B cell (primary cell): ENCODE results near the gene CEBPB. TPM values are rescaled to one million over a fixed set of nuclear protein-coding genes. Genes with fewer than 3 reads are reported as not detected.

Experiments used
- ATAC-seq: fragments of 200-7000 bp; cut with Tn5 transposase; one replicate; pipeline ENCODE4 v1.10.0; 2021; ENCODE audit warnings: low read depth, mild to moderate bottlenecking, moderate number of reproducible peaks, moderate library complexity
- CTCF ChIA-PET: fragments of 350-600 bp; sonication (Branson Sonifier 250); formaldehyde crosslinking; loops from one replicate; lab custom pipeline; 2021; ENCODE audit warnings: antibody characterized with exemption, inconsistent platforms; lab: Charles Lee
- POLR2A ChIA-PET: fragments of 350-600 bp; sonication (Branson Sonifier 250); formaldehyde crosslinking; loops from one replicate; lab custom pipeline; 2021; ENCODE audit warnings: antibody characterized with exemption; lab: Charles Lee
- DNase-seq: peaks from one replicate; pipeline ENCODE4 v3.0.0; 2013
- H2AFZ ChIP-seq: 2 replicates; pipeline ENCODE4 v1.6.1; 2012; ENCODE audit warnings: mild to moderate bottlenecking, low read depth, low read length; ENCODE audit not compliant: insufficient read depth, poor library complexity, severe bottlenecking
- H3K27ac ChIP-seq, 2 donors: 1 replicate in 1 of 2; 2 replicates in 1 of 2; pipeline ENCODE4 v1.5.1; 2012 to 2013; ENCODE audit warnings: low read length in 2 of 2, mild to moderate bottlenecking in 2 of 2, moderate library complexity in 1 of 2
- H3K27me3 ChIP-seq, 4 experiments: fragments of 200-600 bp in 1 of 4; sonication (generic) in 1 of 4; replicated peaks in 1 of 4; 1 replicate in 2 of 4; 2 replicates in 2 of 4; pipeline versions ENCODE4 v1.6.1 to v1.7.0; 2013 to 2016; ENCODE audit warnings: low read length in 3 of 4, mild to moderate bottlenecking in 2 of 4, mixed read lengths in 1 of 4, moderate library complexity in 1 of 4; ENCODE audit not compliant: insufficient read depth in 4 of 4, control insufficient read depth in 3 of 4; ENCODE audit errors: control extremely low read depth in 1 of 4
- H3K36me3 ChIP-seq, 2 experiments: replicated peaks in 1 of 2; 1 replicate in 1 of 2; 2 replicates in 1 of 2; pipeline versions ENCODE4 v1.6.1 to v1.7.1; 2013; ENCODE audit warnings: low read length in 1 of 2; ENCODE audit not compliant: insufficient read depth in 2 of 2, control insufficient read depth in 1 of 2; ENCODE audit errors: control extremely low read depth in 1 of 2, extremely low read depth in 1 of 2
- H3K4me1 ChIP-seq, 2 donors: fragments of 200-600 bp in 1 of 2; sonication (generic) in 1 of 2; 1 replicate in 1 of 2; 2 replicates in 1 of 2; pipeline versions ENCODE4 v1.5.1 to v1.6.1; 2013 to 2017; ENCODE audit warnings: low read length in 2 of 2; ENCODE audit not compliant: control insufficient read depth in 2 of 2, insufficient read depth in 2 of 2
- H3K4me2 ChIP-seq: replicated peaks from 2 replicates; pipeline ENCODE3; 2012; ENCODE audit warnings: mild to moderate bottlenecking, low read depth, low read length; ENCODE audit not compliant: poor library complexity, severe bottlenecking
- H3K4me3 ChIP-seq, 5 experiments: fragments of 200-600 bp in 1 of 5; sonication (generic) in 1 of 5; 1 replicate in 3 of 5; 2 replicates in 2 of 5; pipeline versions ENCODE4 v1.5.1 to v1.7.0; 2011 to 2016; ENCODE audit warnings: low read length in 4 of 5, mild to moderate bottlenecking in 4 of 5, low read depth in 2 of 5, control low read depth in 1 of 5, moderate library complexity in 1 of 5; ENCODE audit not compliant: insufficient read depth in 1 of 5; ENCODE audit errors: control extremely low read depth in 1 of 5, extremely low read depth in 1 of 5
- H3K79me2 ChIP-seq: fragments of 200-600 bp; sonication (generic); one replicate; pipeline ENCODE4 v1.6.0; 2016; ENCODE audit warnings: low read length; ENCODE audit not compliant: control insufficient read depth, insufficient read depth
- H3K9ac ChIP-seq: fragments of 200-600 bp; sonication (generic); 2 replicates; pipeline ENCODE4 v1.6.1; 2017; ENCODE audit warnings: mild to moderate bottlenecking, low read length, moderate library complexity
- H3K9me3 ChIP-seq, 3 donors: one replicate each; pipeline versions ENCODE4 v1.6.1 to v1.7.1; 2013; ENCODE audit warnings: low read length in 2 of 3; ENCODE audit not compliant: control insufficient read depth in 2 of 3, insufficient read depth in 1 of 3; ENCODE audit errors: control extremely low read depth in 1 of 3
- H4K20me1 ChIP-seq: 2 replicates; pipeline ENCODE4 v1.6.0; 2012; ENCODE audit warnings: mild to moderate bottlenecking, low read length; ENCODE audit not compliant: insufficient read depth, control insufficient read depth, poor library complexity, severe bottlenecking
- H3K27ac Mint-ChIP-seq: one replicate; pipeline ENCODE4 v1.8.0; 2021; ENCODE audit warnings: mixed read lengths
- H3K27me3 Mint-ChIP-seq: one replicate; pipeline ENCODE4 v1.8.0; 2021; ENCODE audit warnings: mixed read lengths
- H3K4me1 Mint-ChIP-seq: one replicate; pipeline ENCODE4 v1.8.0; 2021; ENCODE audit warnings: mixed read lengths
- H3K4me3 Mint-ChIP-seq: one replicate; pipeline ENCODE4 v1.8.0; 2021; ENCODE audit warnings: mixed read lengths
- H3K9me3 Mint-ChIP-seq: one replicate; pipeline ENCODE4 v1.8.0; 2022; ENCODE audit warnings: mixed read lengths; ENCODE audit not compliant: insufficient read depth
- CTCF ChIP-seq: fragments of 200-600 bp; IDR thresholded peaks from one replicate; pipeline ENCODE4 v1.8.0; 2022; ENCODE audit warnings: antibody characterized with exemption, mild to moderate bottlenecking
- EZH2 ChIP-seq: IDR thresholded peaks from 2 replicates; pipeline ENCODE4 v1.6.1; 2012; ENCODE audit warnings: borderline replicate concordance, low read depth, mild to moderate bottlenecking, moderate library complexity, low read length; ENCODE audit not compliant: insufficient read depth, poor library complexity, severe bottlenecking
- WGBS: methylation state at CpG from one replicate; pipeline ENCODE4 v1.1.5; 2013; ENCODE audit warnings: missing lambda C conversion rate; ENCODE audit not compliant: insufficient coverage; 5-methylcytosine and 5-hydroxymethylcytosine counted together
- intact Hi-C: fragments of 100-400 bp; cut with micrococcal nuclease; formaldehyde crosslinking; loops from one replicate; pipeline ENCODE4 v1.10.0; 2022
- polyA plus RNA-seq: library from polyadenylated mRNA; depleted of rRNA; stranded (reverse); fragments of >200 nt; gene quantifications from 2 replicates; pipeline ENCODE4 v1.2.3, GENCODE V29; 2012
- total RNA-seq, 2 donors: library from RNA; stranded (reverse); fragments of 120-200 nt in 1 of 2; gene quantifications; 1 replicate in 1 of 2; 2 replicates in 1 of 2; pipeline versions ENCODE4 v1.2.3 to v1.2.4, GENCODE V29; 2013 to 2022

The CEBPB gene
- total and polyA plus RNA-seq, 2 donors (not counting 1 experiment from before 2014, with no cell fraction given), result 25.8 to 28.7 TPM

- Histone ChIP-seq H3K79me2 (no peaks in the 10 kb centered on the region), H2AFZ (no peak overlapping the region), H4K20me1 (no peaks in the 10 kb centered on the region), H3K9me3 (peaks cover 0 to 14% (median 0%) of the 10 kb centered on the region in 3 donors), H3K36me3 (no peaks in the 10 kb centered on the region), H3K4me3 (no peak overlapping the region), H3K27ac (no peak overlapping the region), H3K9ac (no peak overlapping the region), H3K4me1 (no peaks in the 10 kb centered on the region), H3K27me3 (peaks cover 0 to 5% (median 2%) of the 10 kb centered on the region in 4 experiments), H3K4me2 (no peak overlapping the region)
- no peaks in the 10 kb centered on the region for H3K9me3 Mint-ChIP-seq
- no peak for DNase-seq
- no peak overlapping the region for H3K4me3 Mint-ChIP-seq
- POLR2A ChIA-PET, result no interaction called here
- CTCF ChIA-PET, result no interaction called here
- H3K27ac Mint-ChIP-seq, result no peak overlapping the region
- TF ChIP-seq CTCF, result no peak
- peaks cover 26% of the 10 kb centered on the region for H3K27me3 Mint-ChIP-seq
- H3K4me1 Mint-ChIP-seq, result no peaks in the 10 kb centered on the region
- intact Hi-C loops, result no loop called here
- no peak for ATAC-seq
- WGBS, result 77% methylated on average over 3 of the region's 5 CpGs
These were observed 28.4 kb downstream of the CEBPB start for GRCh38 chr20:50218987-50219435.

- Mint-ChIP-seq H3K9me3 (no peaks in the 10 kb centered on the region), H3K4me1 (no peaks in the 10 kb centered on the region), H3K27me3 (peaks cover 21% of the 10 kb centered on the region), H3K4me3 (no peak overlapping the region), H3K27ac (peak overlapping the region; percentile 54)
- DNase-seq (no peak), ATAC-seq (no peak)
- no peaks in the 10 kb centered on the region for H3K36me3 ChIP-seq
- 94% methylated on average over 2 of the region's 4 CpGs for WGBS
- H3K27me3 ChIP-seq, result peaks cover 0 to under 1% (median 0%) of the 10 kb centered on the region in 4 experiments
- no peak overlapping the region for H3K4me3 ChIP-seq
- peaks cover 0 to 20% (median 0%) of the 10 kb centered on the region in 3 donors for H3K9me3 ChIP-seq
- H2AFZ ChIP-seq, result no peak overlapping the region
- no peak for TF ChIP-seq CTCF
- no peak for TF ChIP-seq EZH2
- no peaks in the 10 kb centered on the region for H3K79me2 ChIP-seq
- intact Hi-C loops, result no loop called here
- H3K4me1 ChIP-seq, result no peaks in the 10 kb centered on the region
- no peaks in the 10 kb centered on the region for H4K20me1 ChIP-seq
- H3K9ac ChIP-seq, result no peak overlapping the region
- H3K27ac ChIP-seq, result no peak overlapping the region
- POLR2A ChIA-PET, result no interaction called here
- no peak overlapping the region for H3K4me2 ChIP-seq
- CTCF ChIA-PET, result no interaction called here
These were observed 29.0 kb downstream of the CEBPB start for GRCh38 chr20:50219600-50219999.
